Ishikawa (cell line): ENCODE measurements around the gene LZTS2.

ENCODE experiments used
- CEBPB ChIP-seq: IDR thresholded peaks from 2 replicates; pipeline ENCODE4 v1.6.1; 2012
- CREB1 ChIP-seq: IDR thresholded peaks from 2 replicates; pipeline ENCODE4 v1.6.1; 2012; ENCODE audit warnings: low read depth
- EGR1 ChIP-seq: IDR thresholded peaks from 2 replicates; pipeline ENCODE4 v1.6.1; 2012
- EP300 ChIP-seq: IDR thresholded peaks from 2 replicates; pipeline ENCODE4 v1.6.1; 2012; ENCODE audit warnings: borderline replicate concordance
- NFIC ChIP-seq: IDR thresholded peaks from 2 replicates; pipeline ENCODE4 v1.6.1; 2012
- RAD21 ChIP-seq: IDR thresholded peaks from 2 replicates; pipeline ENCODE4 v1.6.1; 2012; ENCODE audit warnings: low read depth
- TAF1 ChIP-seq: IDR thresholded peaks from 2 replicates; pipeline ENCODE4 v1.6.1; 2012; ENCODE audit warnings: low read depth, mild to moderate bottlenecking
- TF ChIP-seq, protein P1 (sequence below): IDR thresholded peaks from 2 replicates; pipeline ENCODE4 v1.6.1; 2012
- TF ChIP-seq, protein P2 (sequence below): IDR thresholded peaks from 2 replicates; pipeline ENCODE4 v1.6.1; 2012; ENCODE audit warnings: low read depth, mild to moderate bottlenecking
- TF ChIP-seq, protein P3 (sequence below): IDR thresholded peaks from 2 replicates; pipeline ENCODE4 v1.6.1; 2012

DNA sequence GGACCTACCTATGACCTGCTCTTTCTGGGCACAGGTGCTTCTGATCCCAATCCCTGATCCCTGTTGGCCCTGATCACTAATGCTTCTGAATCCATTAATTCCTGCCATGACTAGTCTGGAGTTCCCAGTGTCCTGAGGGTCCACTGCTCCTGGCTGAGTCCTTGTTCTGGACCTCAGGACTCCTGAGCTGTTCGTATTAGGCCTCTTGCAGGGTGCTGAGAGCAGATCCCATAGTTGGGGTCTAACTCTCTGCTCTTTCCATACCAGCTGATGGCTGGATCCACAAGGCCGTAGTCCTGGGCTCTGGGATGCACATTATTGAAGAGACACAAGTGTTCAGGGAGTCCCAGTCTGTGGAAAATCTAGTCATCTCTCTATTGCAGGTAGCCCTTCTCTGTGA is 19.3 kb upstream of the LZTS2 start:
- TF ChIP-seq, protein P1, sequence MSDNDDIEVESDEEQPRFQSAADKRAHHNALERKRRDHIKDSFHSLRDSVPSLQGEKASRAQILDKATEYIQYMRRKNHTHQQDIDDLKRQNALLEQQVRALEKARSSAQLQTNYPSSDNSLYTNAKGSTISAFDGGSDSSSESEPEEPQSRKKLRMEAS: no peak
- TF ChIP-seq RAD21 (no peak), CEBPB (no peak), EP300 (no peak), TAF1 (no peak), NFIC (no peak), EGR1 (no peak), CREB1 (no peak)
- TF ChIP-seq, protein P2, sequence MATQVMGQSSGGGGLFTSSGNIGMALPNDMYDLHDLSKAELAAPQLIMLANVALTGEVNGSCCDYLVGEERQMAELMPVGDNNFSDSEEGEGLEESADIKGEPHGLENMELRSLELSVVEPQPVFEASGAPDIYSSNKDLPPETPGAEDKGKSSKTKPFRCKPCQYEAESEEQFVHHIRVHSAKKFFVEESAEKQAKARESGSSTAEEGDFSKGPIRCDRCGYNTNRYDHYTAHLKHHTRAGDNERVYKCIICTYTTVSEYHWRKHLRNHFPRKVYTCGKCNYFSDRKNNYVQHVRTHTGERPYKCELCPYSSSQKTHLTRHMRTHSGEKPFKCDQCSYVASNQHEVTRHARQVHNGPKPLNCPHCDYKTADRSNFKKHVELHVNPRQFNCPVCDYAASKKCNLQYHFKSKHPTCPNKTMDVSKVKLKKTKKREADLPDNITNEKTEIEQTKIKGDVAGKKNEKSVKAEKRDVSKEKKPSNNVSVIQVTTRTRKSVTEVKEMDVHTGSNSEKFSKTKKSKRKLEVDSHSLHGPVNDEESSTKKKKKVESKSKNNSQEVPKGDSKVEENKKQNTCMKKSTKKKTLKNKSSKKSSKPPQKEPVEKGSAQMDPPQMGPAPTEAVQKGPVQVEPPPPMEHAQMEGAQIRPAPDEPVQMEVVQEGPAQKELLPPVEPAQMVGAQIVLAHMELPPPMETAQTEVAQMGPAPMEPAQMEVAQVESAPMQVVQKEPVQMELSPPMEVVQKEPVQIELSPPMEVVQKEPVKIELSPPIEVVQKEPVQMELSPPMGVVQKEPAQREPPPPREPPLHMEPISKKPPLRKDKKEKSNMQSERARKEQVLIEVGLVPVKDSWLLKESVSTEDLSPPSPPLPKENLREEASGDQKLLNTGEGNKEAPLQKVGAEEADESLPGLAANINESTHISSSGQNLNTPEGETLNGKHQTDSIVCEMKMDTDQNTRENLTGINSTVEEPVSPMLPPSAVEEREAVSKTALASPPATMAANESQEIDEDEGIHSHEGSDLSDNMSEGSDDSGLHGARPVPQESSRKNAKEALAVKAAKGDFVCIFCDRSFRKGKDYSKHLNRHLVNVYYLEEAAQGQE: no peak
- TF ChIP-seq, protein P3, sequence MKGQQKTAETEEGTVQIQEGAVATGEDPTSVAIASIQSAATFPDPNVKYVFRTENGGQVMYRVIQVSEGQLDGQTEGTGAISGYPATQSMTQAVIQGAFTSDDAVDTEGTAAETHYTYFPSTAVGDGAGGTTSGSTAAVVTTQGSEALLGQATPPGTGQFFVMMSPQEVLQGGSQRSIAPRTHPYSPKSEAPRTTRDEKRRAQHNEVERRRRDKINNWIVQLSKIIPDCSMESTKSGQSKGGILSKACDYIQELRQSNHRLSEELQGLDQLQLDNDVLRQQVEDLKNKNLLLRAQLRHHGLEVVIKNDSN: no peak
